ENCODE data around the gene SDK1. TPM values are rescaled to one million over a fixed set of nuclear protein-coding genes. Genes with fewer than 3 reads are reported as not detected.

The SDK1 gene
- total RNA-seq, 1 experiment from 2014 or later = 7.1 TPM

- no peaks in the 10 kb centered on the region for H3K9me3 Mint-ChIP-seq (ENCODE audit: unreplicated experiment)
- Histone ChIP-seq H3K4me1 (0 out of 2 replicates have a peak, but pooled peaks cover 9% of the 10 kb centered on the region), H3K36me3 (ENCODE audit: control insufficient read depth, insufficient read depth, low read length) (no peaks in the 10 kb centered on the region), H3K4me3 (ENCODE audit: low read depth, low read length) (no peak overlapping the region), H3K9me3 (no peaks in the 10 kb centered on the region), H3K27me3 (replicated peaks; ENCODE audit: control insufficient read depth, insufficient read depth, low read length) (no peaks in the 10 kb centered on the region)
- BruUV-seq (replicated peaks) = no TSS peak
- H3K36me3 Mint-ChIP-seq (ENCODE audit: insufficient read depth, unreplicated experiment) = peaks cover 4% of the 10 kb centered on the region
- H3K27me3 Mint-ChIP-seq (ENCODE audit: insufficient read depth, unreplicated experiment) = no peaks in the 10 kb centered on the region
- no peak for DNase-seq
- CTCF ChIA-PET = no interaction called here
- POLR2A ChIA-PET = no interaction called here
- intact Hi-C loops (cut with micrococcal nuclease; ENCODE audit: unreplicated experiment) = no loop called here
- no peak overlapping the region for H3K27ac Mint-ChIP-seq (ENCODE audit: unreplicated experiment)
- TF ChIP-seq CTCF (IDR thresholded peaks at IDR 0.05; ENCODE audit: insufficient read depth in 1 of 2, low read depth in 1 of 2, low read length in 1 of 2, severe bottlenecking in 1 of 2, unreplicated experiment in 1 of 2) = no peak
- peaks cover 8% of the 10 kb centered on the region for H3K4me1 Mint-ChIP-seq (ENCODE audit: low read depth, unreplicated experiment)
- no peak overlapping the region for H3K4me3 Mint-ChIP-seq (ENCODE audit: unreplicated experiment)
Measured at GRCh38 chr7:4003503-4003902, 702.5 kb downstream of the SDK1 start.

DNA sequence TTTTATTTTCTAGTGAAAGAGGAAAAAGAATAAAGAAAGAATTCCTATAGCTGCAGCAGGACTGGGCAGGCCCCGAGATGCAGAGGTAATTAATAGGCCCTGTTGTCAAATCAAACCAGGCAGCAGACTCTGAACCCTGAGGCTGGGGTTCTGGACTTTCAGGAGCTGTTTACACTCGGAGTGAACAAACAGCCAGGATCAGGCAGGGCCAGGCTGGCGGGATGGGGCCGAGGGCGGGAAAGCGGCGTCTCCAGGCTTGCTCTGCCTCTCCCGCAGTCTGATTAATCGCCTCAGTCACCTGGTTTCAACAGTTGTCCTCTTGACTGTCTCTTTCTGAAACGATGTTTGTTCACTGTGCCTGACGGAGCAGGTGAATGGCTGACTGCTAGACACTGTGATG, 705.6 kb downstream of the SDK1 start:
- H3K4me3 Mint-ChIP-seq (ENCODE audit: unreplicated experiment) = no peak overlapping the region
- intact Hi-C loops (cut with micrococcal nuclease; ENCODE audit: unreplicated experiment) = no loop called here
- H3K27me3 Mint-ChIP-seq (ENCODE audit: insufficient read depth, unreplicated experiment) = no peaks in the 10 kb centered on the region
- H3K4me1 ChIP-seq = 0 out of 2 replicates have a peak, but pooled peaks cover 9% of the 10 kb centered on the region
- H3K4me3 ChIP-seq (ENCODE audit: low read depth, low read length) = no peak overlapping the region
- no peaks in the 10 kb centered on the region for H3K9me3 Mint-ChIP-seq (ENCODE audit: unreplicated experiment)
- POLR2A ChIA-PET = no interaction called here
- H3K36me3 Mint-ChIP-seq (ENCODE audit: insufficient read depth, unreplicated experiment) = peaks cover 4% of the 10 kb centered on the region
- peak; percentile 67 to 72 for DNase-seq
- H3K4me1 Mint-ChIP-seq (ENCODE audit: low read depth, unreplicated experiment) = peaks cover 8% of the 10 kb centered on the region
- CTCF ChIA-PET = no interaction called here
- no peaks in the 10 kb centered on the region for H3K36me3 ChIP-seq (ENCODE audit: control insufficient read depth, insufficient read depth, low read length)
- peak overlapping the region; percentile 81 for H3K27ac Mint-ChIP-seq (ENCODE audit: unreplicated experiment)
- no peaks in the 10 kb centered on the region for H3K9me3 ChIP-seq
- H3K27me3 ChIP-seq (replicated peaks; ENCODE audit: control insufficient read depth, insufficient read depth, low read length) = no peaks in the 10 kb centered on the region
- BruUV-seq (replicated peaks) = no TSS peak
- no peak for TF ChIP-seq CTCF (IDR thresholded peaks at IDR 0.05; ENCODE audit: insufficient read depth in 1 of 2, low read depth in 1 of 2, low read length in 1 of 2, severe bottlenecking in 1 of 2, unreplicated experiment in 1 of 2)

GRCh38 chr7:4009211-4010060, 708.4 kb downstream of the SDK1 start:
- Mint-ChIP-seq H3K27me3 (ENCODE audit: insufficient read depth, unreplicated experiment) (no peaks in the 10 kb centered on the region), H3K36me3 (ENCODE audit: insufficient read depth, unreplicated experiment) (peaks cover 4% of the 10 kb centered on the region), H3K4me1 (ENCODE audit: low read depth, unreplicated experiment) (peaks cover 8% of the 10 kb centered on the region), H3K27ac (ENCODE audit: unreplicated experiment) (no peak overlapping the region), H3K4me3 (ENCODE audit: unreplicated experiment) (no peak overlapping the region), H3K9me3 (ENCODE audit: unreplicated experiment) (no peaks in the 10 kb centered on the region)
- intact Hi-C loops (cut with micrococcal nuclease; ENCODE audit: unreplicated experiment) = no loop called here
- no peaks in the 10 kb centered on the region for H3K9me3 ChIP-seq
- DNase-seq = no peak
- H3K36me3 ChIP-seq (ENCODE audit: control insufficient read depth, insufficient read depth, low read length) = no peaks in the 10 kb centered on the region
- POLR2A ChIA-PET = no interaction called here
- H3K4me1 ChIP-seq = 0 out of 2 replicates have a peak, but pooled peaks cover 9% of the 10 kb centered on the region
- BruUV-seq (replicated peaks) = no TSS peak
- CTCF ChIA-PET = no interaction called here
- TF ChIP-seq CTCF (IDR thresholded peaks at IDR 0.05; ENCODE audit: insufficient read depth in 1 of 2, low read depth in 1 of 2, low read length in 1 of 2, severe bottlenecking in 1 of 2, unreplicated experiment in 1 of 2) = no peak
- H3K4me3 ChIP-seq (ENCODE audit: low read depth, low read length) = no peak overlapping the region
- no peaks in the 10 kb centered on the region for H3K27me3 ChIP-seq (replicated peaks; ENCODE audit: control insufficient read depth, insufficient read depth, low read length)

Data from Caco-2 (cell line).